Epithelial cell of umbilical artery (primary cell): ENCODE data around the gene TIE1. TPM values are rescaled to one million over a fixed set of nuclear protein-coding genes. Genes with fewer than 3 reads are reported as not detected.

ENCODE experiments used
- total RNA-seq: library from RNA; depleted of rRNA; stranded (reverse); fragments of >200 nt; gene quantifications from 2 replicates; pipeline ENCODE4 v1.2.3, GENCODE V29; 2014

The TIE1 gene
- total RNA-seq, result 526 and 536 TPM in 2 replicates

DNA sequence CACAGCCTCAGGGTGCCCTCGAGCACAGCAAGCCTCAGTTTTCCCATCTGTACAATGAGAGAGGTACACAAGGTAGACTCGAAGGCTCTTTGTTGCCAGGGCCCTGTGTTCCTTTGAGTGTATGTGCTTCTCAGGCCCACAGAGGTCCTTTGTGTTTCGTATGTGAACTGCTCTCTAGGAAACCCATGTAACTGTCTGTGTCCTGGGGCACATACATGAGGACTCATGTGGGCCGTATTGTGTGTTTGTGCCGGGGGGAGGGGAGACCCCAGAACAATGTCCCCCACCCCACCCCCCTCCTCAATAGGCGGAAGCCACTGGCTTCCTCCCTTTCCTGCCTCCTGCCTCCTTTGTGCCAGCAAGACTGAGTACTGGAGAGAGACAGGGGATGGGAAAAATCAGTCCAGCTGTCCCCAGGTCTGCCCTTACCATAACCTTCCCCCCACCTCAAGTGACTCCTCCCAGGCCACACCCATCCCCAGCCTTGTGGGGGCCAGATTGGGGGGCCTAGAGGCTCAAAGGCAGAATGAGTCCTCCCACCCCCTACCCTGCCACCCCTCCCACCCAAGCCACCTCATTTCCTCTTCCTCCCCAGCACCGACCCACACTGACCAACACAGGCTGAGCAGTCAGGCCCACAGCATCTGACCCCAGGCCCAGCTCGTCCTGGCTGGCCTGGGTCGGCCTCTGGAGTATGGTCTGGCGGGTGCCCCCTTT, at the start of gene TIE1:
Gene TIE1 (plus strand): TSS at position 605 of the 717 bp plus-strand sequence. CDS start 90 bp downstream, at position 695.

DNA sequence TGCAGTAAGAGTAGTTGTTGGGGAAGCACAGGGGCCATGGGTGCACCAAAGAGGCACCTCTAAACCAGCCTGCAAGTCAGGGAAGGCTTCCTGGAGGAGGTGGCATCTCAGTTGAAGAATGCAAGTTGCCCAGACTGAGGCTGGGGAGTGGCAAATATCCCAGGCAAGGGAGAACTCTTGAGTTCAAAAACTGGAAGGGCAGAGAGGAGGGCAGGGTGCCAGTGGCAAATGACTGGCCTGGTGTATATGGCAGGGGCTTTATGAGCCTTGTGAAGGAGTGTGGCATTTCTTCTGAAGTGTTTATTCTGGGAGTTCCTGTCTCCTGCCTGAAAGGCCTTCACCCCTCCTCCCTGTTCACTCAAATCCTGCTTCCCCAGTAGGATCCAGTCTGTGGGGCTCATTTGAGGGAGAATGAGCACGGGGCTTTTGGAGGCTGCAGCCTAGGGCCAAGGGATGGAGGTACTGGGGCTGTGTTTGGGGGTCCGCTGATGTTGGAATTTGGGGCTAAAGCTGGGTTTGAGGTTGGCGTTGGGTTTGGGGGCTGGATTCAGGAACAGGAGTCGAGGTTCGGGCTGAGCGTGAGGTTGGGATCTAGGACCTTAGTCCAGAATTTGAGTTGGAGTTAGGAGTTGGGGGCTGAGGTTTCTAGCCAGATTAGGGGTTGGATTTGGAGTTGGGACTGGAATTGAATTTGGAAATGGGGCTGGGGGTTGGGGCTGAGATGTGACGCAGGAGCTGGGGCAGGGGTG, 31.0 kb upstream of the TIE1 start, which contains the start of gene TMEM125:
Gene TMEM125 (plus strand): TSS at position 357 of the 749 bp plus-strand sequence. CDS start 2,740 bp downstream, outside the sequence.

DNA sequence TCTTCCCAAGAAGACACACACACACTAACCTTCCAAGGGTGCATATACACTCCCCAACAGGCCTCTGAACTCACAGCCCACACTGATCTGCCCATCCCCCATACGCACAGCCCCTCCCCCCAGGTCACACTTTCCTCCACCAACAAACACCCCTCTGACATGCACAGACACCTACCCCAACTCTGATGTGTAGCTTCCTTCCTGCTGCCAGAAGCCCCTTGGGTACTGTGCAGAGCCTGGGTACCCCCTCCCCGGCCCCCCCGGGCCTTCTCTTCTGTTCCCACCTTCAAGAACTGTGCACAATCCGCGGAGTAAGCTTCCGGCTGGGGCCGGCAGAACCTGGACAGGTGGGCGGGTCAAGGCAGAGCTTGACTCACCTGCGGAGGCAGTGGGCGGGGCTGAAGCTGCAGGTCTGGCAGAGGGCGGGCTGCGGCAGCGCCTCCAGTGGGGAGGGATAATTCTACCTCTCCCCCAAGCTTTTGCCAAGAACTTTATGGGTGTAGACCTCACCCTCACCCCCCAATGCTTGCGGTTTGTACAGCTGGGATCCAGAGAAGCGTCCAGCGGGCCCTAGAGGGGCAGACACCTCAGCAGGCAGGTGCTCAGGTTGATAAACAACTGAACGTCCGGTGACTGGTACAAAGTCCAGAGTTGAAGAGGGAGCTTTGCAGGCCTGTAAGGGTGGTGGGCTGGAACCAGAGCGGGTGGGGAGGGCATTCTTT, 15.4 kb upstream of the TIE1 start, which contains the start of gene C1orf210:
Gene C1orf210 (minus strand): TSS at position 313 of the 722 bp plus-strand sequence. CDS start 2,311 bp downstream, outside the sequence.

DNA sequence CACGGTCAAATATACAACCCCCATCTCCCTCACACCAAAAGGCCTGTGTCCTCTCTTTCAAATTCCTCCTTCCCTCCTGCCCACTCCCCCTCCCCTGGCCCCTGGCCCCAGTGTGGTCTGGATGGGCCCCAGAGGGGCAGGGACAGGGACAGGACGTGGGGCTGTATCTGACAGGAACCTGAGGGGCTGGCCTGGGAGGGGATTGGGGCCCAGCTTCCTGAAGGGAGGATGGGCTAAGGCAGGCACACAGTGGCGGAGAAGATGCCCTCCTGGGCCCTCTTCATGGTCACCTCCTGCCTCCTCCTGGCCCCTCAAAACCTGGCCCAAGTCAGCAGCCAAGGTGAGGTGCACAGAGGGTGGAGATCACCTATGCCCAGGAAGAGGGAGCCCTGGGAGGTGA, 36.8 kb downstream of the TIE1 start, which contains the start of gene MPL:
Gene MPL (plus strand): TSS at position 231 of the 400 bp plus-strand sequence. CDS start 31 bp downstream, at position 262.

DNA sequence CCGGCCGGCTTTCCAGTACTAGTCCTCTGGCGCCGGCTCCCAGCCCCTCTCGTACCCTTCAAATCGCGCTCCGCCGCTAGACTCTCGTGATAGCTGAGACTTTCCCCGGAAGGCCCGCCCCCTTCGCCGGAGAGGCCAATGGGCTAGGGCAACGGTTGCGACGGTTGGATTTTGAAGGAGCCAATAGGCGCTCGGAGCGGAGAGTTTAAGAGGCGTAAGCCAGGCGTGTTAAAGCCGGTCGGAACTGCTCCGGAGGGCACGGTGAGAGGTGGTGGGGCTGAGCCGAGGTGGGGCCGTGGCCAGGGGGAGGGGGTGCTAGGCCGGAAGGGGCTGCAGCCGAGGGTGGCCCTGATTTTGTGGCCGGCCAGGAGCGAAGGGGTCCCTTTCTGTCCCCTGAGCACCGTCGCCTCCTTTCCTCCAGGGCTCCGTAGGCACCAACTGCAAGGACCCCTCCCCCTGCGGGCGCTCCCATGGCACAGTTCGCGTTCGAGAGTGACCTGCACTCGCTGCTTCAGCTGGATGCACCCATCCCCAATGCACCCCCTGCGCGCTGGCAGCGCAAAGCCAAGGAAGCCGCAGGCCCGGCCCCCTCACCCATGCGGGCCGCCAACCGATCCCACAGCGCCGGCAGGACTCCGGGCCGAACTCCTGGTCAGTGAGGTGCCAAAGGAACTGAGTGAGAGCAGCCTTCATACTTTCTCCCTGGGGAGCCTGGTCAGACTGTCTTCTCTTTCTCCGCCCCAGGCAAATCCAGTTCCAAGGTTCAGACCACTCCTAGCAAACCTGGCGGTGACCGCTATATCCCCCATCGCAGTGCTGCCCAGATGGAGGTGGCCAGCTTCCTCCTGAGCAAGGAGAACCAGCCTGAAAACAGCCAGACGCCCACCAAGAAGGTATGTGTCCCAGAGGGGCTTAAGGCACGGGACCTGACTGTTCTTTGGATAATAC, 58.2 kb downstream of the TIE1 start, which contains the start of gene CDC20:
Gene CDC20 (plus strand): TSS at position 236 of the 948 bp plus-strand sequence. CDS start 235 bp downstream, at position 471.

DNA sequence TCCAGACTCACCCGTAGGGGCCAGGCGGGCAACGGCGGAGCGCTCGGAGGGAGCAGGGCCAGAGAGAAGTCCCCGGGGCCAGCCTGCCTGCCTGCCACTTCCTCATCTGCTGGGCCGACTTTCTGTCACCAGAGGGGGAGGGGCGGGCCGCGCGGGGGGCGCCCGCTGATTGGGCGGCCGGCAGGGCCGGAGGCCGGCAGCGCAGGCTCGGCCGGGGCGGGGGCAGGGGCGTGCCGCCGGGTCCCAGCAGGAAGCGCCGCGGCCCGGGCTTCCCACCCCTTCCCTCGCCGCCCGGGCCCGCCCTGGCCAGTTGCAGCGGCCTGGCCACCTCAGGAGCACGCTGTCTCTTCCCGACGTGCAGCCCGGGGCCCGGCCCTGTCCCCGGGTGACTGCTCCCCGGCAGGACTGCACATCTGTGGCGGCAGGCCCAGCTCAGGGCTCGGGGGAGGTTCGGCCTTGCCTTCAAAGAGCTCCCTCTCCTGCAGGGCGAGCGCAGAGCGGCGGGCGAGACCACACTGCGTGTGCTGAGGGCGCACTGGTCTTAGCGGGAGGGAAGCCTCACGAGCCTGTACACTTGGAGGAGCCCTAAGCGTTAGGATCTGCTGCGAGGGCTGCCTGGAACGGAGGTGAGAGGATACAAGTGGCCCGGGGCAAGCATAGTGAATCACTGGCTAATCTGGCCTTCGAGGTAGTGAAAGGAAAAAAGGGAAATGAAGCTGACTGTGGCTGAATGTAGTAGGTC, 67.3 kb downstream of the TIE1 start, which contains the start of gene ELOVL1:
Gene ELOVL1 (minus strand): TSS at position 108 of the 742 bp plus-strand sequence. CDS start 2,402 bp downstream, outside the sequence.

Other genes with a start within 250 kb of the TIE1 start
- 147 and 151 TPM in 2 replicates for gene EBNA1BP2, start 128.7 kb upstream of the TIE1 start, total RNA-seq
- 0.15 and 0.32 TPM in 2 replicates for gene CFAP57, start 128.7 kb upstream of the TIE1 start, total RNA-seq
- not detected in 2 replicates for gene TMEM125, start 31.0 kb upstream of the TIE1 start, total RNA-seq
- not detected in 2 replicates for gene C1orf210, start 15.4 kb upstream of the TIE1 start, total RNA-seq
- gene MPL, start 36.8 kb downstream of the TIE1 start, total RNA-seq, result not detected in 2 replicates
- 62.0 and 106 TPM in 2 replicates for gene CDC20, start 58.0 kb downstream of the TIE1 start, total RNA-seq
- gene ELOVL1, start 67.0 kb downstream of the TIE1 start, total RNA-seq, result 41.9 and 53.0 TPM in 2 replicates
- gene MED8, start 88.8 kb downstream of the TIE1 start, total RNA-seq, result 70.5 and 73.1 TPM in 2 replicates
- gene SZT2, start 88.9 kb downstream of the TIE1 start, total RNA-seq, result 13.6 and 16.9 TPM in 2 replicates
- gene HYI, start 152.9 kb downstream of the TIE1 start, total RNA-seq, result 77.6 and 137 TPM in 2 replicates
- gene PTPRF, start 229.9 kb downstream of the TIE1 start, total RNA-seq, result 54.7 and 58.5 TPM in 2 replicates